OCI-LY3 (cell line): Measurements from ENCODE around the gene KIAA1328.

Source experiments
- H2AFZ ChIP-seq: fragments of 200-600, 300-600 bp; shearing (Covaris generic); 2 replicates; pipeline ENCODE4 v1.6.0; 2014; ENCODE audit warnings: antibody characterized with exemption, low read depth, low read length
- H3K27ac ChIP-seq: fragments of 200-600, 300-600 bp; sonication (generic); 2 replicates; pipeline ENCODE4 v1.5.1; 2014; ENCODE audit warnings: mild to moderate bottlenecking, low read length, moderate library complexity, mixed read lengths
- H3K27me3 ChIP-seq: fragments of 200-600, 300-600 bp; sonication (generic); 2 replicates; pipeline ENCODE4 v1.6.1; 2014; ENCODE audit warnings: low read depth, low read length, mixed read lengths
- H3K36me3 ChIP-seq: fragments of 200-600, 300-600 bp; sonication (generic); replicated peaks from 2 replicates; pipeline ENCODE3; 2014; ENCODE audit warnings: low read depth, low read length, mixed read lengths
- H3K4me1 ChIP-seq: fragments of 300-600, 200-600 bp; sonication (generic); 2 replicates; pipeline ENCODE4 v1.6.1; 2014; ENCODE audit warnings: low read length, mixed read lengths
- H3K4me2 ChIP-seq: fragments of 200-600, 300-600 bp; sonication (generic); 2 replicates; pipeline ENCODE4 v1.6.1; 2014; ENCODE audit warnings: low read length, mixed read lengths
- H3K4me3 ChIP-seq: fragments of 300-600, 200-600 bp; sonication (generic); 2 replicates; pipeline ENCODE4 v1.5.1; 2014; ENCODE audit warnings: antibody characterized with exemption, mild to moderate bottlenecking, low read length, moderate library complexity
- H3K79me2 ChIP-seq: fragments of 300-600, 200-600 bp; shearing (Covaris generic); 2 replicates; pipeline ENCODE4 v1.6.1; 2014; ENCODE audit warnings: mild to moderate bottlenecking, low read length, mixed read lengths
- H3K9ac ChIP-seq: fragments of 300-600, 200-600 bp; shearing (Covaris generic); 2 replicates; pipeline ENCODE4 v1.6.0; 2014; ENCODE audit warnings: mild to moderate bottlenecking, low read length, moderate library complexity
- H3K9me3 ChIP-seq: fragments of 200-600, 300-600 bp; shearing (Covaris generic); 2 replicates; pipeline ENCODE4 v1.6.1; 2014; ENCODE audit warnings: low read length, mixed read lengths; ENCODE audit not compliant: insufficient read depth
- H4K20me1 ChIP-seq: fragments of 200-600, 300-600 bp; sonication (generic); 2 replicates; pipeline ENCODE4 v1.6.1; 2016; ENCODE audit warnings: low read length, mixed read lengths; ENCODE audit not compliant: insufficient read depth
- EZH2phosphoT487 ChIP-seq: fragments of 200-600 bp; shearing (Covaris generic); IDR thresholded peaks from 2 replicates; pipeline ENCODE4 v1.6.1; 2018; ENCODE audit warnings: antibody characterized with exemption, mixed run types, low read depth
- TF ChIP-seq, protein P1 (sequence below): fragments of 200-600, 300-600 bp; sonication (generic); IDR thresholded peaks from 2 replicates; pipeline ENCODE4 v1.5.1; 2014; ENCODE audit warnings: antibody characterized with exemption, low read length, low read depth

Gene KIAA1328

DNA sequence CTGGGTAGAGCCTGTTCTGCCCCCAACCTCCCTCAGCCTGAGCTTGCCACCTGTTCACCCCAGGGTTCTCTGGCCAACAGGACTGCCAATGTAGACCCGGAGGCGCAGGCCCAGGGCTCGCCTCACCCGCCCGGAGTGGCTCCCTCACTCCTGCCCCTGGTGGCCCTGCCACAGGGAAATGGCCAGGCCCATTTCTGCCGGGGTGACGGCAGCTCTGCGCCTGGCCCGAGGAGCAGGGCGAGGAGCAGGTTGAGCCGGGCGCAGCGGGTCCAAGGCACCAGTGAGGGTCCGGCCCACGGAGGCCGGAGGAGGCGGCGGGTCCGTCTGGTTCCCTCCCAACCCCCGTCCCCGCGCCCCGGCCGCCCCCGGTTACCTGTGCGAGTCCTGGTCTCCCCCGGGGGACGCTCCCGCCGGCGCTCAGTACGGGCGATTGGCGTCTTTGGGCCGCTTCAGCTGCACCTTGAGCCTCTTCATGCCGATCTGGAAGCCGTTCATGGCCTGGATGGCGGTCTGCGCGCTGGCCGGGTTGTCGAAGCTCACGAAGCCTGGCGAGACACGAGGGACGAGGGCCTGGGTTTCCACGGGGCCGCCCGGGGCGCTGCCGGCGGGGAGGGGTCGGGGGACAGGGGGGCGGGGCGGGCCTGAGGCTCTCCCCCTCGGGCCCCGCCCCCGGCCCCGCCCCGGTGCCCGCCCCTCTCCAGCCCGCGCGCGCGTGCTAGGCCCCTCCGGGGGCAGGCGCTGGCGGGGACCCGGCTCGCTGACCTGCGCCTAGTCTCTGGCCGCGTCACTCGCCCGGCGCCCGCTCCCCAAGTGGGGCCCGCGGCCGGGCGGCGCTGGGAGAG lies 424.7 kb downstream of the KIAA1328 start:
- no peaks in the 10 kb centered on the region for H3K9me3 ChIP-seq
- H3K4me3 ChIP-seq: no peak overlapping the region
- H3K27ac ChIP-seq: no peak overlapping the region
- 0 out of 2 replicates have a peak, but pooled peaks cover 5% of the 10 kb centered on the region for H3K27me3 ChIP-seq
- H2AFZ ChIP-seq: no peak overlapping the region
- H3K4me1 ChIP-seq: no peaks in the 10 kb centered on the region
- H3K4me2 ChIP-seq: no peak overlapping the region
- H3K36me3 ChIP-seq: no peaks in the 10 kb centered on the region
- H3K79me2 ChIP-seq: no peaks in the 10 kb centered on the region
- TF ChIP-seq EZH2phosphoT487: no peak
- TF ChIP-seq, protein P1, sequence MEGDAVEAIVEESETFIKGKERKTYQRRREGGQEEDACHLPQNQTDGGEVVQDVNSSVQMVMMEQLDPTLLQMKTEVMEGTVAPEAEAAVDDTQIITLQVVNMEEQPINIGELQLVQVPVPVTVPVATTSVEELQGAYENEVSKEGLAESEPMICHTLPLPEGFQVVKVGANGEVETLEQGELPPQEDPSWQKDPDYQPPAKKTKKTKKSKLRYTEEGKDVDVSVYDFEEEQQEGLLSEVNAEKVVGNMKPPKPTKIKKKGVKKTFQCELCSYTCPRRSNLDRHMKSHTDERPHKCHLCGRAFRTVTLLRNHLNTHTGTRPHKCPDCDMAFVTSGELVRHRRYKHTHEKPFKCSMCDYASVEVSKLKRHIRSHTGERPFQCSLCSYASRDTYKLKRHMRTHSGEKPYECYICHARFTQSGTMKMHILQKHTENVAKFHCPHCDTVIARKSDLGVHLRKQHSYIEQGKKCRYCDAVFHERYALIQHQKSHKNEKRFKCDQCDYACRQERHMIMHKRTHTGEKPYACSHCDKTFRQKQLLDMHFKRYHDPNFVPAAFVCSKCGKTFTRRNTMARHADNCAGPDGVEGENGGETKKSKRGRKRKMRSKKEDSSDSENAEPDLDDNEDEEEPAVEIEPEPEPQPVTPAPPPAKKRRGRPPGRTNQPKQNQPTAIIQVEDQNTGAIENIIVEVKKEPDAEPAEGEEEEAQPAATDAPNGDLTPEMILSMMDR: no peak
- no peak overlapping the region for H3K9ac ChIP-seq
- no peaks in the 10 kb centered on the region for H4K20me1 ChIP-seq

DNA sequence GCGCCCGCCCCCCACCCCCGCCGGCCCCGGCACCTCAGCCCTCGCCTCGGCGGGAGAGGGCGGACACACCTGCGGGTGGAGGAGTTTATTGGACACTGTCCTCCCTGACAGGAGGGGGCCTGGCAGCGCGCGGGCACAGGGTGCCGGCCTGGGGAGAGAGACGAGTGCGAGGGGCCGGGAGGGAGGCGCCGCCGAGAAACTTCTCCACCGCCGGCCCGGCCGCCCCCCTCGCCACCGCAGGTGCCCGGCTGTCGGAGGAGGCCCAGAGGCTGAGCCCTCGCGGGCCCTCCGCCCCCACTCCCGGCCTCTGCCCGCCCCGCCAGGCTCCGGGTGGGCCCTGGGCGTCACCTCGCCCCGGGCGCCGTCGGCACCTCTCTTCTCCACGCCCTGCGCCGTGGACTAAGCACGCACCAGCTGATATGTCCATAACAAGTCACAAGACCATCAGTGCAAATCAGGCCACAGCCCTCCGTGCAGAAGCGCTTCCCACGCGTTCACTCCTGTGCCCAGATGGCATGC lies 425.4 kb downstream of the KIAA1328 start:
- Histone ChIP-seq H3K9ac (no peak overlapping the region), H3K27ac (no peak overlapping the region), H3K4me1 (no peaks in the 10 kb centered on the region), H3K4me3 (no peak overlapping the region), H3K36me3 (no peaks in the 10 kb centered on the region), H3K4me2 (no peak overlapping the region), H3K9me3 (no peaks in the 10 kb centered on the region), H4K20me1 (no peaks in the 10 kb centered on the region), H3K27me3 (0 out of 2 replicates have a peak, but pooled peaks cover 5% of the 10 kb centered on the region), H3K79me2 (no peaks in the 10 kb centered on the region), H2AFZ (no peak overlapping the region)
- TF ChIP-seq, protein P1: no peak
- TF ChIP-seq EZH2phosphoT487: no peak

DNA sequence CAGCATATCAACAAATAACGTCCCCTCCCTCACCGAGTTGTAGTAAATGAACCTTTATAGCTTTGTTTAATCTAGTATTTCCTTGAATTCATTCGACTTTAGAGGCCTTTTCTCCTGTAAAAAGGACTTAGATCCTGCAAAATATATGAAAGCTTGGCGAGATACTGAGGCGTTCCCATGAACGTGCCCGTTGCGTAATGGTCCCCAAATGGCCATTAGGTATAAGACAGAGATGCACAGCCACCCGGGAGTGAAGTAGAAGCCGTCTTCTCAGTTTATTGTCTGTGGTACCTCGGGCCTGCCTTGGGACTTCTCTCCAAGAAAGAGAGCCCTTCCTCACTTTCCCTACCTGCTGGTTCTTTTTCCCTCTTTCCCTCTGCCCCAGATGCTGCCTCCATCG lies 426.0 kb downstream of the KIAA1328 start:
- H3K4me2 ChIP-seq: no peak overlapping the region
- 0 out of 2 replicates have a peak, but pooled peaks cover 5% of the 10 kb centered on the region for H3K27me3 ChIP-seq
- no peak overlapping the region for H3K27ac ChIP-seq
- no peak overlapping the region for H3K9ac ChIP-seq
- H3K9me3 ChIP-seq: no peaks in the 10 kb centered on the region
- H3K4me3 ChIP-seq: no peak overlapping the region
- no peaks in the 10 kb centered on the region for H3K4me1 ChIP-seq
- H4K20me1 ChIP-seq: no peaks in the 10 kb centered on the region
- no peak overlapping the region for H2AFZ ChIP-seq
- no peaks in the 10 kb centered on the region for H3K36me3 ChIP-seq
- no peaks in the 10 kb centered on the region for H3K79me2 ChIP-seq
- TF ChIP-seq, protein P1: no peak
- TF ChIP-seq EZH2phosphoT487: no peak

DNA sequence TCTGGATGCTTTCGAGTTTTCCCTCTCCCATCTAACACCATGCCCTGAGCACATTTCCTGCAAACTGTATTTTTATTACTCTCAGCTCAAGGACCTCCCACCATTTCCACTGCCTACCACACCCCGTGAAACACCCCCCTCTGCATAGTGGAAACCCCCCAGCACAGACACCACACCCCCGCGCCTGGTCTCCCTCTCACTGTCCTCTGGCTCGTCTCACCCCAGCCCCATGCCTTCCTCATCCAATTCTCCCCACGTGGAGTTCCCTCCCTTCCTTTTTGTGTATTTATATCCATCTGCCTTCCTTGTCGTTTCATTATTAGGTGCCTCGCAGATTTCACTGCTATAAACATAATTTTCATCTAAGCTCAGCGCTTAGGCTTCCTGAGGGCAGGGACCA lies 429.2 kb downstream of the KIAA1328 start:
- H3K4me1 ChIP-seq: no peaks in the 10 kb centered on the region
- no peaks in the 10 kb centered on the region for H4K20me1 ChIP-seq
- H3K36me3 ChIP-seq: no peaks in the 10 kb centered on the region
- H3K4me3 ChIP-seq: no peak overlapping the region
- H3K9ac ChIP-seq: no peak overlapping the region
- H3K79me2 ChIP-seq: no peaks in the 10 kb centered on the region
- 0 out of 2 replicates have a peak, but pooled peaks cover 5% of the 10 kb centered on the region for H3K27me3 ChIP-seq
- H3K9me3 ChIP-seq: no peaks in the 10 kb centered on the region
- TF ChIP-seq, protein P1: no peak
- TF ChIP-seq EZH2phosphoT487: no peak
- no peak overlapping the region for H2AFZ ChIP-seq
- H3K4me2 ChIP-seq: no peak overlapping the region
- no peak overlapping the region for H3K27ac ChIP-seq
